ENCODE measurements around the gene HOXB4. TPM values are rescaled to one million over a fixed set of nuclear protein-coding genes. Genes with fewer than 3 reads are reported as not detected.

HOXB4 gene
- polyA plus RNA-seq, 12 donors, result 0.69 to 4.5 (median 2.2) TPM; not detected in 1

GRCh38 chr17:48575673-48576478 is 2.3 kb downstream of the HOXB4 start:
- no peak for DNase-seq

- DNase-seq, result no peak
These were observed 3.0 kb downstream of the HOXB4 start for GRCh38 chr17:48575066-48575582.

- no peak for DNase-seq
These were observed 3.6 kb downstream of the HOXB4 start for GRCh38 chr17:48574505-48575065.

GRCh38 chr17:48571826-48572417 is 6.2 kb downstream of the HOXB4 start:
- no peak for DNase-seq

- DNase-seq, result no peak
These were observed 6.9 kb downstream of the HOXB4 start for GRCh38 chr17:48571024-48571818.

GRCh38 chr17:48570325-48571023 is 7.7 kb downstream of the HOXB4 start:
- DNase-seq, result no peak

- no peak for DNase-seq
These were observed 8.4 kb downstream of the HOXB4 start for GRCh38 chr17:48569674-48570324.

- DNase-seq, result no peak
These were observed 8.9 kb downstream of the HOXB4 start for GRCh38 chr17:48569240-48569582.

GRCh38 chr17:48568499-48569239 is 9.5 kb downstream of the HOXB4 start:
- no peak for DNase-seq

- DNase-seq, result no peak
These were observed 10.3 kb downstream of the HOXB4 start for GRCh38 chr17:48567646-48568354.

- no peak for DNase-seq
These were observed 10.9 kb downstream of the HOXB4 start for GRCh38 chr17:48567209-48567608.

- no peak for DNase-seq
These were observed 11.4 kb downstream of the HOXB4 start for GRCh38 chr17:48566717-48567116.

GRCh38 chr17:48565925-48566710 is 12.0 kb downstream of the HOXB4 start:
- no peak for DNase-seq

- no peak for DNase-seq
These were observed 13.1 kb downstream of the HOXB4 start for GRCh38 chr17:48565022-48565554.

GRCh38 chr17:48564188-48565021 is 13.7 kb downstream of the HOXB4 start:
- no peak for DNase-seq

- no peak for DNase-seq
These were observed 14.3 kb downstream of the HOXB4 start for GRCh38 chr17:48563867-48564187.

GRCh38 chr17:48563385-48563838 is 14.7 kb downstream of the HOXB4 start:
- DNase-seq, result no peak

- no peak for DNase-seq
These were observed 15.2 kb downstream of the HOXB4 start for GRCh38 chr17:48562934-48563333.

Measured in muscle of arm (tissue), 12 donors.